ENCODE data around the gene ELF2.

DNA sequence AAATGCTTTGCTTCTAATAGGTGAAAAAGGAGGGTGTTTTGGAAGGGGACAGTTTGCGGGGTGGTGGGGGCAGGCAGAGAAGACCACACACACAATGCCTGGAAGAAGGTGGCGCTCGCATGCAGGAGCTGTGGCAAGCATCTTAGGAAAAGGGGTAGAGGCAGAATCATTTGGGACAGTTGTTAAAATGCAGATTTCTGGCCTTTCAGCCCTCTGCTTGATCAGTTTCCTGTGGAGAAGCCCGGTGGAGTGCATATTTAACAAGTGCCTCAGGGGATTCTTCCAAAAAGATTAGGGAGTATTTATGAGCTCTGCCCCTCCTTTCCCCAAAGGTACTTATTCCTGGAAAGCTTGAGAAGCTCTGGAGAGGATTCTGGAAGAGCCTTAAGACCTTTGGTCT is 156.6 kb downstream of the ELF2 start:
- TF ChIP-seq, protein P1, sequence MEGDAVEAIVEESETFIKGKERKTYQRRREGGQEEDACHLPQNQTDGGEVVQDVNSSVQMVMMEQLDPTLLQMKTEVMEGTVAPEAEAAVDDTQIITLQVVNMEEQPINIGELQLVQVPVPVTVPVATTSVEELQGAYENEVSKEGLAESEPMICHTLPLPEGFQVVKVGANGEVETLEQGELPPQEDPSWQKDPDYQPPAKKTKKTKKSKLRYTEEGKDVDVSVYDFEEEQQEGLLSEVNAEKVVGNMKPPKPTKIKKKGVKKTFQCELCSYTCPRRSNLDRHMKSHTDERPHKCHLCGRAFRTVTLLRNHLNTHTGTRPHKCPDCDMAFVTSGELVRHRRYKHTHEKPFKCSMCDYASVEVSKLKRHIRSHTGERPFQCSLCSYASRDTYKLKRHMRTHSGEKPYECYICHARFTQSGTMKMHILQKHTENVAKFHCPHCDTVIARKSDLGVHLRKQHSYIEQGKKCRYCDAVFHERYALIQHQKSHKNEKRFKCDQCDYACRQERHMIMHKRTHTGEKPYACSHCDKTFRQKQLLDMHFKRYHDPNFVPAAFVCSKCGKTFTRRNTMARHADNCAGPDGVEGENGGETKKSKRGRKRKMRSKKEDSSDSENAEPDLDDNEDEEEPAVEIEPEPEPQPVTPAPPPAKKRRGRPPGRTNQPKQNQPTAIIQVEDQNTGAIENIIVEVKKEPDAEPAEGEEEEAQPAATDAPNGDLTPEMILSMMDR (IDR thresholded peaks at IDR 0.05) = no peak
- TF ChIP-seq EZH2 (IDR thresholded peaks at IDR 0.05) = no peak
